Gastrocnemius medialis (tissue), 4 donors: ENCODE data around the gene CFAP47.
"Not testable (repeated sequence)": the region's sequence is repeated elsewhere in the genome, so short reads cannot be mapped to it uniquely, and the experiment has no call there.

ENCODE experiments used
- POLR2A ChIP-seq, 2 donors: fragments of 450-650 bp; IDR thresholded peaks; one replicate each; pipeline ENCODE4 v1.6.1; 2017; ENCODE audit warnings: antibody characterized with exemption in 2 of 2, mild to moderate bottlenecking in 2 of 2, moderate library complexity in 2 of 2
- TF ChIP-seq, protein P1 (sequence below), 5 experiments: fragments of 450-650 bp in 3 of 5; fragments of 200-600 bp in 2 of 5; sonication (generic) in 2 of 5; IDR thresholded peaks in 4 of 5; conservative IDR thresholded peaks in 1 of 5; 1 replicate in 4 of 5; 2 replicates in 1 of 5; pipeline ENCODE4 v1.5.1; 2016 to 2019; ENCODE audit warnings: antibody characterized with exemption in 5 of 5, mild to moderate bottlenecking in 3 of 5, moderate library complexity in 3 of 5

- TF ChIP-seq, protein P1, sequence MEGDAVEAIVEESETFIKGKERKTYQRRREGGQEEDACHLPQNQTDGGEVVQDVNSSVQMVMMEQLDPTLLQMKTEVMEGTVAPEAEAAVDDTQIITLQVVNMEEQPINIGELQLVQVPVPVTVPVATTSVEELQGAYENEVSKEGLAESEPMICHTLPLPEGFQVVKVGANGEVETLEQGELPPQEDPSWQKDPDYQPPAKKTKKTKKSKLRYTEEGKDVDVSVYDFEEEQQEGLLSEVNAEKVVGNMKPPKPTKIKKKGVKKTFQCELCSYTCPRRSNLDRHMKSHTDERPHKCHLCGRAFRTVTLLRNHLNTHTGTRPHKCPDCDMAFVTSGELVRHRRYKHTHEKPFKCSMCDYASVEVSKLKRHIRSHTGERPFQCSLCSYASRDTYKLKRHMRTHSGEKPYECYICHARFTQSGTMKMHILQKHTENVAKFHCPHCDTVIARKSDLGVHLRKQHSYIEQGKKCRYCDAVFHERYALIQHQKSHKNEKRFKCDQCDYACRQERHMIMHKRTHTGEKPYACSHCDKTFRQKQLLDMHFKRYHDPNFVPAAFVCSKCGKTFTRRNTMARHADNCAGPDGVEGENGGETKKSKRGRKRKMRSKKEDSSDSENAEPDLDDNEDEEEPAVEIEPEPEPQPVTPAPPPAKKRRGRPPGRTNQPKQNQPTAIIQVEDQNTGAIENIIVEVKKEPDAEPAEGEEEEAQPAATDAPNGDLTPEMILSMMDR (IDR thresholded peaks at IDR 0.05 in 4 of 5, conservative IDR thresholded peaks at IDR 0.05 in 1 of 5) = not testable (repeated sequence)
- not testable (repeated sequence) for TF ChIP-seq POLR2A (IDR thresholded peaks at IDR 0.05)
Measured at GRCh38 chrX:36075009-36075408, 155.5 kb downstream of the CFAP47 start.
